Astrocyte (in vitro differentiated cells and primary cell): ENCODE measurements around the gene MATN1. TPM values are rescaled to one million over a fixed set of nuclear protein-coding genes. Genes with fewer than 3 reads are reported as not detected.

Experiments used
- DNase-seq: peaks from one replicate; pipeline ENCODE4 v3.0.0-alpha.2; 2010; ENCODE audit warnings: low read depth
- FAIRE-seq: peaks from 2 replicates; lab custom pipeline; 2011; peaks lifted over from hg19 to GRCh38; lab: Jason Lieb, UNC
- H2AFZ ChIP-seq: 2 replicates; pipeline ENCODE4 v1.6.0; 2012; ENCODE audit warnings: low read depth, low read length, inconsistent platforms
- H3K27ac ChIP-seq: 2 replicates; pipeline ENCODE4 v1.5.1; 2011; ENCODE audit warnings: low read depth, low read length, inconsistent platforms
- H3K27me3 ChIP-seq: 2 replicates; pipeline ENCODE4 v1.6.0; 2011; ENCODE audit warnings: low read length, inconsistent platforms; ENCODE audit not compliant: insufficient read depth
- H3K36me3 ChIP-seq: 2 replicates; pipeline ENCODE4 v1.5.1; 2011; ENCODE audit warnings: low read length, inconsistent platforms; ENCODE audit not compliant: insufficient read depth
- H3K4me1 ChIP-seq: 2 replicates; pipeline ENCODE4 v1.5.1; 2011; ENCODE audit warnings: low read length, inconsistent platforms; ENCODE audit not compliant: insufficient read depth
- H3K4me2 ChIP-seq: 2 replicates; pipeline ENCODE4 v1.6.0; 2012; ENCODE audit warnings: low read length, inconsistent platforms
- H3K4me3 ChIP-seq: 2 replicates; pipeline ENCODE4 v1.5.1; 2011; ENCODE audit warnings: low read depth, mild to moderate bottlenecking, low read length, inconsistent platforms; ENCODE audit not compliant: insufficient read depth
- H3K79me2 ChIP-seq: 2 replicates; pipeline ENCODE4 v1.6.0; 2012; ENCODE audit warnings: mild to moderate bottlenecking, low read length, inconsistent platforms; ENCODE audit not compliant: insufficient read depth
- H3K9ac ChIP-seq: 2 replicates; pipeline ENCODE4 v1.6.0; 2012; ENCODE audit warnings: mild to moderate bottlenecking, low read length, inconsistent platforms
- H3K9me3 ChIP-seq: 2 replicates; pipeline ENCODE4 v1.5.1; 2012; ENCODE audit warnings: low read depth, mild to moderate bottlenecking, low read length, inconsistent platforms; ENCODE audit not compliant: insufficient read depth
- H4K20me1 ChIP-seq: 2 replicates; pipeline ENCODE4 v1.6.0; 2012; ENCODE audit warnings: low read length, inconsistent platforms; ENCODE audit not compliant: insufficient read depth
- H3K27ac Mint-ChIP-seq: one replicate; pipeline ENCODE4 v1.8.0; 2021; ENCODE audit warnings: mild to moderate bottlenecking, mixed read lengths; ENCODE audit not compliant: unreplicated experiment
- H3K27me3 Mint-ChIP-seq: one replicate; pipeline ENCODE4 v1.8.0; 2021; ENCODE audit warnings: low read depth, mixed read lengths; ENCODE audit not compliant: unreplicated experiment
- H3K36me3 Mint-ChIP-seq: one replicate; pipeline ENCODE4 v1.8.0; 2021; ENCODE audit warnings: low read depth, mixed read lengths; ENCODE audit not compliant: unreplicated experiment
- H3K4me1 Mint-ChIP-seq: one replicate; pipeline ENCODE4 v1.8.0; 2021; ENCODE audit warnings: low read depth, mixed read lengths; ENCODE audit not compliant: unreplicated experiment
- H3K4me3 Mint-ChIP-seq: one replicate; pipeline ENCODE4 v1.8.0; 2021; ENCODE audit warnings: mild to moderate bottlenecking, moderate library complexity, mixed read lengths; ENCODE audit not compliant: unreplicated experiment
- H3K9me3 Mint-ChIP-seq: one replicate; pipeline ENCODE4 v1.8.0; 2021; ENCODE audit warnings: mild to moderate bottlenecking, mixed read lengths; ENCODE audit not compliant: unreplicated experiment
- CTCF ChIP-seq: IDR thresholded peaks from 2 replicates; pipeline ENCODE4 v1.5.1; 2011; ENCODE audit warnings: low read depth, mild to moderate bottlenecking, inconsistent platforms, low read length, moderate library complexity; ENCODE audit not compliant: insufficient read depth
- EZH2 ChIP-seq: IDR thresholded peaks from 2 replicates; pipeline ENCODE4 v1.6.1; 2012; ENCODE audit warnings: mild to moderate bottlenecking, low read length, inconsistent platforms; ENCODE audit not compliant: insufficient read depth
- total RNA-seq: library from RNA; stranded (reverse); gene quantifications from 2 replicates; pipeline ENCODE4 v1.2.1, GENCODE V29; 2021

Gene MATN1
- total RNA-seq, 1 donor from 2014 or later, result 0.32 TPM

- Mint-ChIP-seq H3K36me3 (no peaks in the 10 kb centered on the region), H3K4me1 (peaks cover 23% of the 10 kb centered on the region), H3K27ac (no peak overlapping the region), H3K9me3 (peaks cover 8% of the 10 kb centered on the region), H3K27me3 (peaks cover 28% of the 10 kb centered on the region), H3K4me3 (no peak overlapping the region)
- H3K9ac ChIP-seq, result no peak overlapping the region
- no peak overlapping the region for H2AFZ ChIP-seq
- TF ChIP-seq EZH2 (no peak), CTCF (no peak)
- H3K27me3 ChIP-seq, result peaks cover 10% of the 10 kb centered on the region
- H3K27ac ChIP-seq, result no peak overlapping the region
- H3K9me3 ChIP-seq, result no peaks in the 10 kb centered on the region
- no peaks in the 10 kb centered on the region for H3K79me2 ChIP-seq
- no peaks in the 10 kb centered on the region for H3K36me3 ChIP-seq
- no peak overlapping the region for H3K4me3 ChIP-seq
- H4K20me1 ChIP-seq, result no peaks in the 10 kb centered on the region
- H3K4me1 ChIP-seq, result peaks cover 9% of the 10 kb centered on the region
- no peak overlapping the region for H3K4me2 ChIP-seq
- DNase-seq, result no peak
- FAIRE-seq, result no peak
These were observed 20.2 kb upstream of the MATN1 start for GRCh38 chr1:30743584-30744059.

- no peak for TF ChIP-seq EZH2
- TF ChIP-seq CTCF, result no peak
- Histone ChIP-seq H3K4me2 (no peak overlapping the region), H4K20me1 (no peaks in the 10 kb centered on the region), H2AFZ (no peak overlapping the region), H3K4me3 (no peak overlapping the region), H3K27ac (no peak overlapping the region), H3K79me2 (no peaks in the 10 kb centered on the region), H3K27me3 (peaks cover 10% of the 10 kb centered on the region), H3K4me1 (peaks cover 9% of the 10 kb centered on the region), H3K9ac (no peak overlapping the region), H3K9me3 (no peaks in the 10 kb centered on the region), H3K36me3 (no peaks in the 10 kb centered on the region)
- Mint-ChIP-seq H3K4me1 (peaks cover 17% of the 10 kb centered on the region), H3K27me3 (peaks cover 28% of the 10 kb centered on the region), H3K27ac (no peak overlapping the region), H3K4me3 (no peak overlapping the region), H3K36me3 (no peaks in the 10 kb centered on the region), H3K9me3 (peaks cover 11% of the 10 kb centered on the region)
- FAIRE-seq, result no peak
- no peak for DNase-seq
These were observed 19.7 kb upstream of the MATN1 start for GRCh38 chr1:30742963-30743559.

- no peaks in the 10 kb centered on the region for H3K36me3 Mint-ChIP-seq
These were observed 19.0 kb upstream of the MATN1 start for GRCh38 chr1:30742300-30742962.

More at GRCh38 chr1:30742300-30742962, 19.0 kb upstream of the MATN1 start:
- H3K4me1 Mint-ChIP-seq, result peaks cover 12% of the 10 kb centered on the region
- H3K4me2 ChIP-seq, result no peak overlapping the region
- peaks cover 28% of the 10 kb centered on the region for H3K27me3 Mint-ChIP-seq
- no peak overlapping the region for H3K4me3 ChIP-seq
- no peak for DNase-seq
- no peak for FAIRE-seq
- H3K36me3 ChIP-seq, result no peaks in the 10 kb centered on the region
- H3K27ac Mint-ChIP-seq, result no peak overlapping the region
- no peak overlapping the region for H3K9ac ChIP-seq
- H3K79me2 ChIP-seq, result no peaks in the 10 kb centered on the region
- no peak overlapping the region for H2AFZ ChIP-seq
- no peak for TF ChIP-seq CTCF
- TF ChIP-seq EZH2, result no peak
- no peaks in the 10 kb centered on the region for H3K9me3 ChIP-seq
- peaks cover 9% of the 10 kb centered on the region for H3K4me1 ChIP-seq
- no peak overlapping the region for H3K27ac ChIP-seq
- H3K27me3 ChIP-seq, result peaks cover 10% of the 10 kb centered on the region
- no peak overlapping the region for H3K4me3 Mint-ChIP-seq
- H3K9me3 Mint-ChIP-seq, result peaks cover 12% of the 10 kb centered on the region
- no peaks in the 10 kb centered on the region for H4K20me1 ChIP-seq
